ENCODE results near the gene SRGAP1.

DNA sequence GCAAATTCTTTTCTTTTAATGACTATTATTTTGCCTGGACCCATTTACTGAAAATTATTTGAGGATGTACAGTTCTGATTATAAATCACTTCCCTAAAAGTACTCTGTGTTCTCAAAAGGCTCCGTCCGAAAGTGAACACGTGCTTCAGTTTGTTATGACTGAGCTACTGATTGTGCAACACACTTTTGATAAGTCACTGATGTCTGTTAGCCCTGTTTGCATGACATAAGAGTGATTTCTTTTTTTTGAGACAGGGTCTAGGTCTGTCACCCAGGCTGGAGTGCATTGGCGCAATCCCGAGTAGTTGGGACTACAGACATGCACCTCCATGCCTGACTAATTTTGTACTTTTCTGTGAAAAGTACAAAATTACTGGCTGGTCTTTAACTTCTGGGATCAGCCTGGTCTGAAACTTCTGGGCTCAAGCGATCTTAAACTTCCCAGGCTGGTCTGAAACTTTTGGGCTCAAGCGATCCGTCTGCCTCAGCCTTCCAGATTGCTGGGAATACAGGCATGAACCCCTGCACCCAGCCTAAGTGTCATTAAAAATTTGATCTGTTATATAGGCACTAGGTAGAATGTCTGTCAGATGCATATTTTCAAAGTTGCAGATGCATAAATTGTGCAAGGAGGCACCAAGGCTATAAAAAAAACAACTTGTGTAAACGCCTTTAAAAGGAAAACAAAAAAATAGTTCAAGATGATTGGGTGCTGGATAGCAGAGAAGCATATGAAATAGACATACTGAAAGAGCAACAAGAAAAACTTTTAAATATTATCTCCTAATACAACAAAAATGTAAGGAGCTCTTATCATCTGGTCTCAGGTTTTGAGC, 111.5 kb downstream of the SRGAP1 start:
- TF ChIP-seq CTCF (IDR thresholded peaks at IDR 0.05) = no peak
- TF ChIP-seq TCF7L2 (IDR thresholded peaks at IDR 0.05; ENCODE audit: low read depth, low read length) = no peak
- TF ChIP-seq REST (IDR thresholded peaks at IDR 0.05; ENCODE audit: insufficient read depth in 1 of 2, low read depth in 2 of 2, low read length in 1 of 2) = no peak
- no peak for TF ChIP-seq SIN3A (IDR thresholded peaks at IDR 0.05; ENCODE audit: borderline replicate concordance, insufficient read depth, low read depth, low read length)
